GM18867 (cell line): ENCODE results near the gene DNAL1.

Source experiments
- ATAC-seq: cut with Tn5 transposase; IDR thresholded peaks from one replicate; pipeline ENCODE4 v1.9.1; 2021; ENCODE audit warnings: mild to moderate bottlenecking, moderate library complexity; ENCODE audit not compliant: unreplicated experiment

Gene DNAL1

DNA sequence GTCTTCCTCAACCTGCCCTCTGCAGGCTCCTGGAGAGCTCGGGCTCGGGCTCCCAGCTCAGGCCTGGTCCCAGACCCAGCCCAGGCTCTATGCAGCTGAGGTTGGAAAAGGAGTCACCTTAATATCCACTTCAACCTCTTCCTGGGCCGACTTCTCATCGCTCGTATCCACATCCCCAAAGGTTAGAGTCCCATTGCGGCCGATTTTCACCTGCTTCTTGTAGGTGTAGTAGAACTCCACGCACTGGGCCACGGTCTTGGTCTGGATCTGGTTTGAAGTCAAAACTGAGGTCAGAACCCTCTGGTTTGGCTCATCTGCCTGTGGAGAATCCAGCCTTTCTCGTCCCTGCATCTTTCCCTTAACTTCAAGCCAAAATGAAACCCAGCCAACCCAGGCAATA, 77.8 kb downstream of the DNAL1 start:
- ATAC-seq: no peak

DNA sequence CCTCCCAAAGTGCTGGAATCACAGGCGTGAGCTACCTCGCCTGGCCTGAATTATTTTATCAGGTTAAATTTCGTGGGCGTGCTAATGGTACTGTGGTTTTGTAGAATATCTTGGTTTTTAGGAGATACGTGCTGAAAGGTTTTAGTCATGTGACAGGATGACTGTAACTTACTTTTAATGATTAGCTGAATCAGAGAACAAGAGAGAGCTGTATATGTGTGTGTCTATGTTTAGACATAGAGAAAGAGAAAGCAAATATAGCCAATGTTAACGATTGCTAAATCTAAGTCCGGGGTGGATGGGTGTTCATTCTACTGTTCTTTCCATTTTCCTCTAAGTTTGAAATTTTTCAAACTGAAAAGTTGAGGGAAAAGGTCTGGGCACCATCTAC, 78.6 kb downstream of the DNAL1 start:
- ATAC-seq: no peak

DNA sequence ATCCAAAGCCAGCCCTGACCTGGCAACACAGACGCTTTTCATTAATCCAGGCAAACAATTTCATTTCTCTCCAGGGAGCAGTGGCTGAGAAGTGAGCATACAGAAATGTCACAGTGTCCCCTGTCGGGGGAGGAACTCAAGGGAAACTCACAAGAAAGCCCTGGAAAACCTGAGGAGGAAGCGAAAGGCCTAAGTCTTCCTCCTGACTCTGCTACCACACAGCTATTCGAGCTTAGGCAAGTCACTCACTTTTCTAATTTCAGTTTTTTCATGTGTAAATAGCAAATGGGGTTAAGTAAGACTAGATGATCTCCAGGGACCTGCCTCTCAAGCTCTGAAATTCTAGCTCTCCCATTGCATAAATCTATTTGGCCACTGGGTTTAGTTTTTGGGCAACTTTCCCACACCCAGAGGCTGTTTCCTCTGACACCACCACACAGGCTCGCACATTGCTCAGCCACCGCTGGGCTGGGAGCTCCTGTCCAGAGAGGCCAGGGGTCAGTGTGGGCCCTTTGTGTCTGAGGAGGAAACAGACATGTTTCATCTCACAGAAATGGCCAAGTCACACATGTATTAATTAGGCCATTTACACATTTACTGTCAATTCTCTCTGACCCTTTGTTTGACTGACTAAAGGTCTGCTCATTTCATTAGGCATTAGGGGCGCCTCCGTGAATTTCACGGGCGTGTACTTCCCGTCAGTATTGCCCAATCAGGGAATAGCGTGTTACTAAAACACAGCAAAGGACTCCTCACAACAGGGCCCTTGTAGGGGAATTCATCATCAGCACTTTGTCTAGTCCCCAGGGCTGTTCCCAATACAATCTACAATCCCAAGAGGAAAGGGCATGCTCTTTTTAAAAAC, 79.2 kb downstream of the DNAL1 start:
- no peak for ATAC-seq

DNA sequence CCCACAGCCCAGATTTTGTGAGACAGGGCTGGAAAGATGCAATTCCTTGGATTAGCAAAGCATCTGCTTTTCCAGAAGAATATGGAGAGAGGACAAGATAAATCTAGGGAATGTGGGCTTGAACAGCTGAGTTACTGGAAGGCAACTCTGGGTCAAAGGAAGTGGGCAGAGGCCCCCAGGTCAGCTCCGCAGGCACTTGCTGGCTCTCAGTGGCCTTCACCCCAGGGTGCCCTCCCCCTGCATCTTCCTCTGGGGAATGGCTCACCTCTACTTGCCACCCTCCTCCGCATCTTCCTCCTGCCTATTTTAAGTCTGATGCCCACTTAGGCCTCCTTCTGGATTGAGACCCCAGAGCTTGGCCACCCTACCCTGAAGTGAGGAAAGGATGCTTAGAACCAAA, 79.9 kb downstream of the DNAL1 start:
- no peak for ATAC-seq

DNA sequence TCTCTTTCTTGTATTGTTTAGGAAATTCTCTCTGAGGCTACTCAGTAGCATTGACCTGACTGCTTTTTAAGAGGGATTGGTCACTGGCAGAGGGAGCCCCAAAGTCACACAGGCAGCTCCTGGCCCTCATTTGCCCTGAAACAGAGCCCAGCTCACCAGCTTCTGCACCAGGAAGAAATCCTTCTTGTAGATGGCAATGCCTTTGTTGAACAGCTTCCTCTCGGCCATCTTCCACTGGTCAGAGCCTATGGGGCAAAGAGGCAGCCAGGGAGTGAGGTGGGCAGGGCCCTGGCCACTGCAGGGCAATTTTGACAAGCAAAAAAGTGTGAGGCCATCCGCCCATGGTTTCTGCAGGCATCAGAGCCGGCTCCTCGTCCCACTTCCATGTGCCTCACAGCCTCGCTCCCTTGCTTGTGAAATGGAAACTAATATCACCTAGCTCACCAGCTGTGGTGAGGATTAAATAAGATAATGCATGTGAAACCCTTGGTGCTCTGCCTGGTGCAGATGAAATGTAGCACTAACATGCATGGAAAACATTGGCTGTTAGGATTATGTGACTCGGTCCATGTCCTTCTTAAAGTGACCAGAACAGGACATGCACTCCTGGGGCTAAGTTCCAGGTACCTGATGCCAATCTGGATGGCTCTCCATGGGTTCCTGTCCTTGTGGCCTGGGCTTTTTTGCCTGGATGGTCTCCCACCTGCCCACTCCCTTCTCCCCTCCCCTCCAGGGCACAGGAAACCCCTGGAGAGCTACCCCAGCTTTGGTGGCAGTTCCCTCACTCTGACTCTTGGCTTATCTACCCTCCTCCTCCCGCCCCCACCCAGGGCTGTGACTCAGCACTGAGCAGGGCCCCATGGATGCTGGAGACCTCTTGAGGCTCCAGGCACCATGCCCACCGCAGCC, 80.6 kb downstream of the DNAL1 start:
- ATAC-seq: no peak

DNA sequence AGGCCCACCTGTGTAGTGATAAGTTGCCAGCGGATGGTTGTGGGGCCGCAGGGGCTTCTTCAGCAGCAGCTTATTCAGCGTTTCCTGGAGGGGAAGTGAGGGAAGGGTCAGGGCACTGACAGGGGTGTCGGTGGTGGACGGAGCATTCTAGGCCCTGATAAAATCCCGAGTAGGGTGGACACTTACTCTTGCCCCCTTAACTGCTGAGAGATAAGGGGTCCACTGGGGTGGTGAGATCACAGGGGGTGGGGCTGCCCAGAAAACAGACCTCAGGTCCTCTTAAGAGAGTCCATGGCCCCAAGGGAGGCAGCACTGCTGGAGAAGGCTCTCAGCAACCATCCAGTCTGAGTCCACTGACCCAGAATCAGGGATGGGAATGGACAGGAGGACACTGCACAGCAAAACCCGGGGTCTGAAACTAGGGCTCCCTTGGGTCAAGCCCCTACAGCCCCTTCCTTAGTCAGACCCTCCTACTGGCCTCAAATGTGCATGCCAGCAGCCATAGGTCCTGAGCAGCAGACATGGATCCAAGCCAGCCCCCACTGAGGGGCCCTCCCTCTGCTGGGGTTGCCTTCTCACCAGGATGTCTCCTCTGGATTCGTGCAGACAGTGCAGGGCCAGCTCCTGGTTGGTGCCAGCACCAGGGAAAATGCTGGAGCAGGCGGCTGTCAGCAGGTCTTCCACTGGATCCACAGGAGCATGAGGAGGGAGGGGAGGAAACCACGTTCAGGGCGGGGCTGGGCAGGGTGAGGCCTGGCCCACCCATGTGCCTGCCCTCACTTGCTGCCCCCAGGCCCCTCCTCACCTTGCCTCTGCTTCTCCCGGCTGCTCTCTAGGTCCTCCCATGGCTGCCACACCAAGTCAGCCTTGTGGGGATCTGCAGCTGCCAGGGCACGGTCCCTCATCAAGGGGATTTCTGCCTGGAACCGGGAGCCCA, 81.5 kb downstream of the DNAL1 start:
- ATAC-seq: no peak

DNA sequence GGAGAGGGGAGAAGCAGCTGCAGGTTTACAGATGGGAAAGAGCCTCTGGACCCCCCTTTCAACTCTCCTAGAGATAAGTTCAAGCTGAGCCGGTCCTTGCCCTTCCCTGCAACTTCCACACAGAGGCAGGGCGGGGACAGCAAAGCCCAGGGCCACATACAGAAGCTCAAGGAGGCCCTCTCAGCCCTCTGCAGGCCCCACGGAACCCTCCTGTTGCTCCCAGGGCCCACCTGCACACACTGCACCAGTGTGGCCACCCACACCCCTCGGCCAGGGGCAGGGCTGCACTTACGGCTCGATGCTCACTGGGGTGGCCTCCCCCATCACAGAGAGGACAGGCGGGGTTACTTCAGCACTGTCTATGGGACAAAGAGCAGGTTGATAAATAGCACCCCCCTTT, 82.4 kb downstream of the DNAL1 start:
- no peak for ATAC-seq

DNA sequence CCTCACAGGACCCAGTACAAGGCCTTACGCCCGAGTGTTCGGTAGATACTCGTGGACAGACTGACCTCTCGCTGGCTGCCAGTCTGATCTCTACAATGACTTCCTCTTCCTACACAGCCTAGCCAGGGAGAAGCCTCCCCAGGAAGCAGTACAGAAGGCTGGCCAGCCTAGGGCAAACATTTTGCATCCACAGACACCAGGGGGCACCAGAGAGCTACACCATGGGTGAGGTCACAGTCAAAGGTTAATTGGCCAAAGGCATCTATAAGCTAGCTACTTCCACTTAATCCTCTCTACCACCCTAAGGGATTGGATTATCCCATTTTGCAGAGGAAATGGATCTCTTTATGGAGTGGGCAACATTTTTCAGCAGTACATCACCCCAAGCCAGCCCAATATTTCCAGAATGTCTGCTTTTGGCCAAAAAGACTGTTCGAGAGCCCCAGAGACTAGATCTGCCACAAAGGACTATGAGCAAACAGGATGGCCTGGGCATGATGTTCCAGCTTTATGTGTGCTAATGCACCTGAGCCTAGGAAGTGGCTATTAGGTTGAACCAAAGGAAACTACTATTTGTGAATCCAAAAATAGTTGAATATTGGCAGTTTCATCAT, 84.0 kb downstream of the DNAL1 start:
- ATAC-seq: no peak

DNA sequence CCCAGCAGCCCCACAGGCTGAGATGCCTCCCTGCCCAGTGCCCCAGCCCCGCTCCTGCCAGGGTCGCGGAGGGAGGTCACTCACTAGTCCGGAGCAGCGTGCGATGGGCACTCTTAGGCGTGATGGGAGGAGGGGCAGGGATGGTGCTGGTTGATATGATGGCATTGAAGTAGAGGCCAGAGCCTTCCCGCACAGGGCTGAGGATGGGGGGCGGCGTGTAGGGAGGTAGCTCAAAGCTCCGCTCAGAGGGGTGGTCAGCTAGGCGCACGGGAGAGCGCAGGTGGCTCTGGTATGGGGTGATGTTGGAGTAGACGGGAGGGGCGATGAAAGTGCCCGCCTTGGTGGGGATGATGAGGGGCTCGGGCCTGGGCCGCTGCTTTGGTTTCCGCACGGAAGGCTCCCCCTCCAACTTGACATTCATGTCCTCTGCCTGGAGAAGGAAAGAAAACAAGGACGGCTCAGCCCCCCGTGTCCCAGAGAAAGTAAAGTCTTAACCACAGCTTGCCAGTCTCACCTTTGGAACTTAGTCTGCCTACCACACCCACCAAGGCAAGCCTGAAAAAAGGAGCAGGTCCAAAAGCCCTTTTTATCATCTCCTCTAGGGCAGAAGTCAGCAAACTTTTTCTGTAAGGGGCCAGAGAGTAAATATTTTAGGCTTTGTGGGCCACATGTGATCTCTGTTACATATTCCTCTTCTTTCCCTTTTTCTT, 84.9 kb downstream of the DNAL1 start:
- ATAC-seq: no peak

DNA sequence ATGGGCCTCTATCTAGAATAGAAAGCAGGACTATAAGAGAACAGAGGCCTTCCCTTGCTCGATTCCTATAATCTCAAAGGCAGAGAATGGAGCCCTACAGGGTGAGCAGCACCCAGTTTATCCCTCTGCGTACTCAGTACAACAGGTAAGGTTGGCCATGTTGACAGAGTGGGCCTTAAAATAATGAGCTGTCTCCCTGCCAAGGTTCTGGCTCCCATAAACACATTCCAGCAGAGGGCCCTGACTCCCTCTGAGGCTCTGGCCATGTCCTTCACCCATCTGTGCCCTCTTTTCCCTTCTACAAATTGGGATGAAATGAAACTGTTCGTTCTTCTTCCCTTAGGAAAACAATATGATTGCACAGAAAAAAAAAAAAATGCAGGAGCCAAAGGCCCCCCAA, 86.3 kb downstream of the DNAL1 start:
- no peak for ATAC-seq

DNA sequence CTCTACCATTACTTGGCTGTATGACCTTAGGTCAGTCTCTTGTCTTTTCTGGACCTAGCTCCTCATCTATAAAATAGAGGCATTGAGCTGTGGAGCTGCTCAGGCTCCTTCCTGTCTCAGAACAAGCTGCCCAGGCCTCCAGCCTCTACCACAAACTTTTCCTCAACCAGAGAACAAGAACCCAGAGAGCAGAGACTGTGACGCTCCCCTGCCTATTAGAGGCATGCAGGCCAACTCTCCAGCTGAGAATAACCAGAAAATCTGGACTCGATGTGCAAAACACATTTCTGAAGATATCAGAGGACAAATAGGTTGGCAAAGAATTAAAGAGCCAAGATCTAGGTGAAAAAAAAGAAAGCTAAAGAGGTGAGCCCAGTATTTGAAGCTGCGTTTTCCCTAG, 87.2 kb downstream of the DNAL1 start:
- no peak for ATAC-seq

DNA sequence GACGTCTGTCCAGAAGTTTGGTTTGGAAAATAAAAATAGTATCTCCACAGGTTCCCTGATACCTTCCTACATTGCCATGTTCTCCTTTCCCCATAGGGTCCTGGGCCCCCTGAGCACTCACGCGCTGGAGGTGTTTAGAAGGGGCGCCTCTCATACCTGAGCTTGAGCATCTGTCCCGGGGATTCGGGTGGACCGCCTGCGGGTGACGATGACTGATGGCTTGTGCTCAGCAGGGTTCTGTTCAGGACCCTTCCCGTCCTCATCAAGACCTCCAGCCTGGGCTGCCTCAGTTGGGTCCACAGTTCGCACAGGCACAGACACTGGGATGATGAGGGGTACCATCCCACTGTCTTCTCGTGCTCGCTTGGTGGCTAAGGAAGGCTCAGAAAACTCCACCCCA, 92.1 kb downstream of the DNAL1 start:
- no peak for ATAC-seq

DNA sequence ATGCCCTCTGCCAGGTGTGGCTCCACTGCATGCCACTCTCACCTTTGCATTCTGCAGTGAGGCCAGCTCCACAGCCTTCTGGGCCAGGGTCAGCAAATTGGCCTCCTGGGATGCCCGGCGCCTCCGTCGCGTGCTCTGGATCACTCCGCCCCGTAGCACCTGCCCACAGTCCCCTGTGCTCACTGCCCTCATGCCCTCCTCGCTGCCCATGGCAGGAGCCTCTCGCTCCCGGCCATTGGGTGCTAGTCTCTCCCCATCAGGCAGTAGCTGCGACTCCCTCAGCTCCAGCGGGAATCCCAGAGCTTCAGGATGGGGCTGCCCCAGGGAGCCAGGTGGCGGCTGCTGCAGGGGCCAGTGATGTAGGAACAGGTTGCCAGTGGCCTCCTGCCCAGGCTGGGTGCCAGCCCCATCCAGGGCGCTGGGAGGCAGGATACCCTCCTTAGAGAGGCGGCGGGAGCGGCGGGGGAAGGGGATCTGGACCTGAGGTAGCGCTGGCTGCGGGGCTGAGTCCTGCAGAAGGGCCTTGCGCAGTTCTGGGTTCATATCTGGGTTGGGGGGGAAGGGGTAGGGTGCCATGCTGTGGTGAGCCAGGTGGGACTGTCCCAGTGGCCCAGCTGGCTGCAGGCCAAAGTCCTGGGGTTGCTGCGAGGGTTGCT, 93.9 kb downstream of the DNAL1 start:
- ATAC-seq: no peak

DNA sequence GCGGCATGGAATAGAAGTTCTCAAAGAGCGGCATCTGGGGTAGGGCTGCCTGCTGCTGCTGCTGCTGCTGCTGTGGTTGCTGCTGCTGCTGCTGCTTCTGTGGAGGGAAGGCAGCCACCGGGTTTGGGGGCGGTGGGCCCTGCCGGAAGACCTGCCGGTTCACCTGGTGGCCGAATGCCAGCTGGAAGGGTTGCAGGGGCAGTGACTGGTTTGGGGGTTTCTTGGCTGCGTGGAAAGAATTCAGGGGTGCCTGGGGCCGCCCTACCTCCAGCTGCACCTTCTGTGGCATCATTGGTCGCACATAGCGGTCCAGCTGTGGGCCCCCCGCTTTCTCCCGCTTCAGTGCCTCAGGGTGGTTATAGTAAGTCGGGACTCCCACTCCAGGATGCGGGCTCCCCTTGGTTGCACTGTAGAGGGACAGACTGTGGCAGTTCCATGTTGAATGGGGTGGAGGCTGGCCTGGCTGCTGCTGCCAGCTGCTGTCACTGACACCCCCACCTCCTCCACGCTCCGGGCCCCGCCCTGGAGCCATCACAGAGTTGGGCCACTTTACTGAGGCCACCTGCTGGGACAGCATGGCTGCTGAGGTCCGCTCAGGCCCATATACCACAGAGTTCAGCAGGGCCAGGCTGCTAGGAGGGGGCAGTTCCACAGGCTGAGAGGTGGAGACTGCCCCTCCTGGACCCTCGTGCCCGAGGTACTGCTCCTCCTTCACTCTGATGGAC, 94.5 kb downstream of the DNAL1 start:
- no peak for ATAC-seq

DNA sequence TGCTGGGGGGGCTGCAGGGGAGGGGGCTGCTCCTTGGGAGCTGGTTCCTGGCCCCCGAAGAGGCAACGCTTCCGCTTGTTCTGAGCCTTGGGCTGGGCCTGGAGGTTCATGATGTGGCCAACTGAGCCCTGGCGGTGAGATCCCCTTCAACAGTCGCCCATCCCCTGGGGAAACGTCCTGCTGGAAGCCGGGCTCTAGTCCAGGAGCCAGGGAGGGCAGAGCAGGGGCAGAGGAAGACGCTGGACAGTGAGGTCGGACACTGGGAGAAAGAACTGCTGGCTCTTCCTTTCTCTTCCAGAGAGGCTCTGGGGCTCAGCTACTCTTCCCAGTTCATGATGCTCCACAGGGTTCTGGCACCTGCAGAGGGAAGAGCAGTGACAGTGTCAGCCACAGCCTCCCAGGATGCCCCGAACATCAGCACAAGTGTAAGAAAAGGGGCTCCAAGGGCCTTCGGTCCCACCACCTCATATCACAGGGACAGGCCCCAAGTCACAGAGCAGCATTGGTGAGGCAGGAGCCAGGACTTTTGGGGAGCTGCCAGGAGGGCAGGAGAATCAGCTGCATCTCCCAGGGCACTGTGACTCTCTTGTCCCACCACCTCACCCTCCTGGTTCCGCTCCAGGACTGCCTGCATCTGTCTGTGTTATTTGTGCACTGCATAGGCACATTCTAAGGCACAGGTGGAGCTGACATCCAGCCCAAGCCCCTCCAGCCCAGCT, 95.3 kb downstream of the DNAL1 start:
- no peak for ATAC-seq

DNA sequence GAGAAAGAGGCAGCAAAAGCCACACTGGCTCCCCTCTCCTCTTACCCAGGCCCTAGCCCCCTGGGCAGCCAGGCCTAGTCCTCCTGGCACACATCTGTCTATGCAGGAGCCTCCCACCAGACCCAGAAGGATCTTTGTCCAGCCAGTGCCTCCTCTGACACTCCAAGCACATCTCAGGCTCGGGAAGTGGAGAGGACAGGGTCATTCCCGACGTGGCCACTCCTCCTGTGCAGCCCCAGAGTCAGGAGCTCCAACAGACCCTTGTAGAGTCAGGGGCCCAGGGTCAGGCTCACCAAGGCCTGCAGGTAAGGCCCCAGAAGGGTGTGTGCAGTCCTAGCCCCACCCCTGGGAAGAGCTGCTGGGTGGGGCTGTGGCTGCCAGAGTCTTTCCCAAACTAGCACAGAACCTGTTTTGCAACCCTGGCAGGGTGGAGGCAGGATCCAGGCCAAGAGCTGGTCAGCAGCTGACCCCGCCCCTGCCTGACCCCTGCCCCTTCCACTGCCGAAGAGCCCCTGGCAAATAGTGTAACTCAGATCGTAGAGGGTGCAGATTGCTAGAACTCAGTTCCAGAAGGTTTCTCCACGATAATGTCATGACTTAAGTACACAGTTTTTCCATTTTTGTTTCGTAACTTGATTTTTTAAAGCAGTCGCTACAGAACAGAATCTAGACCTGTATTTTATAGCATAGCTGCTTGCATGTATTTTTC, 96.0 kb downstream of the DNAL1 start:
- ATAC-seq: no peak

DNA sequence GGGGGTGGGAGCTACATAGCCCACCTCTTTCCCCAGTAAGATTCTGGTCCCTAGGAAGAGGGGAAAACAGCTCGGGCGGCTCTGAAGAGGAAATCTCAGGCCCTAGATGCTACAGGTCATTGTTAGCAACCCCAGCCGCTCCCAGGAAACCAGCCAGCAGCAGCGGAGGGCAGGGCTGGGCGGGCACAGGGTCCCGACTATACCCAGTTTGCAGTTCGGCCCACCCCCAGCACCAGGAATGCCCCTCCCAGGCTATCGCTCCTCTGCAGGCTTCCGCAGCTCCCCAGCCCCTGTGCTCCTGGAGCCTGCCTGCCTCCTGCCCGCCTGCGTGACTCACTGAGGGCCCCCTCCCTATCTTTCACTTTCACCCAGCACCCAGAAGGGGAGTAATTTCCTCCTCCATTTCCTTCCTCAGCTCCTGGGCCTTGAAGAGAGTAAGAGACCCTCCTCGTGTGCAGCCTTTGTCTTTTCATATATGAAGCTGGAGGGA, 96.6 kb downstream of the DNAL1 start:
- no peak for ATAC-seq
